Endothelial cell (in vitro differentiated cells): Measurements from ENCODE around the gene KLHL17. TPM values are rescaled to one million over a fixed set of nuclear protein-coding genes. Genes with fewer than 3 reads are reported as not detected.

Source experiments
- DNase-seq: peaks from one replicate; pipeline ENCODE4 v3.0.0; 2021; ENCODE audit warnings: low spot score
- H3K27ac Mint-ChIP-seq: one replicate; pipeline ENCODE4 v1.8.0; 2021; ENCODE audit warnings: mixed read lengths, inconsistent platforms; ENCODE audit not compliant: unreplicated experiment
- H3K27me3 Mint-ChIP-seq: one replicate; pipeline ENCODE4 v1.8.0; 2021; ENCODE audit warnings: mild to moderate bottlenecking, moderate library complexity, mixed read lengths, inconsistent platforms; ENCODE audit not compliant: unreplicated experiment
- H3K36me3 Mint-ChIP-seq: one replicate; pipeline ENCODE4 v1.8.0; 2021; ENCODE audit warnings: mild to moderate bottlenecking, low read depth, mixed read lengths, inconsistent platforms; ENCODE audit not compliant: unreplicated experiment
- H3K4me1 Mint-ChIP-seq: one replicate; pipeline ENCODE4 v1.8.0; 2021; ENCODE audit warnings: mild to moderate bottlenecking, mixed read lengths, inconsistent platforms; ENCODE audit not compliant: unreplicated experiment
- H3K4me3 Mint-ChIP-seq: one replicate; pipeline ENCODE4 v1.8.0; 2021; ENCODE audit warnings: mild to moderate bottlenecking, mixed read lengths, inconsistent platforms; ENCODE audit not compliant: unreplicated experiment
- H3K9me3 Mint-ChIP-seq: one replicate; pipeline ENCODE4 v1.8.0; 2021; ENCODE audit warnings: mixed read lengths, inconsistent platforms; ENCODE audit not compliant: unreplicated experiment
- CTCF ChIP-seq: fragments of 200-600 bp; sonication (generic); IDR thresholded peaks from one replicate; pipeline ENCODE4 v1.5.0; 2021; ENCODE audit warnings: antibody characterized with exemption; ENCODE audit not compliant: unreplicated experiment
- total RNA-seq: library from RNA; stranded (reverse); fragmentation: NEBNext Ultra II Directional; extraction: Animal tissue kit (Norgen Biotek cat#: 25700); gene quantifications from one replicate; pipeline ENCODE4 v1.2.1, GENCODE V29; 2021; ENCODE audit not compliant: unreplicated experiment

Gene KLHL17
- total RNA-seq, 1 donor from 2014 or later = 18.7 TPM

- Mint-ChIP-seq H3K4me3 (no peak overlapping the region), H3K27me3 (peaks cover 13% of the 10 kb centered on the region), H3K4me1 (peaks cover under 1% of the 10 kb centered on the region), H3K27ac (no peak overlapping the region), H3K36me3 (no peaks in the 10 kb centered on the region), H3K9me3 (no peaks in the 10 kb centered on the region)
- TF ChIP-seq CTCF = no peak
- no peak for DNase-seq
Observed at GRCh38 chr1:936348-937264, 23.8 kb upstream of the KLHL17 start.

GRCh38 chr1:937521-937920, 22.9 kb upstream of the KLHL17 start:
- no peaks in the 10 kb centered on the region for H3K9me3 Mint-ChIP-seq
- no peak overlapping the region for H3K4me3 Mint-ChIP-seq
- no peak for DNase-seq
- TF ChIP-seq CTCF = no peak
- no peaks in the 10 kb centered on the region for H3K4me1 Mint-ChIP-seq
- H3K27me3 Mint-ChIP-seq = peaks cover 9% of the 10 kb centered on the region
- no peaks in the 10 kb centered on the region for H3K36me3 Mint-ChIP-seq
- no peak overlapping the region for H3K27ac Mint-ChIP-seq

- no peak for TF ChIP-seq CTCF
- DNase-seq = peak; percentile 58
- Mint-ChIP-seq H3K4me3 (no peak overlapping the region), H3K4me1 (no peaks in the 10 kb centered on the region), H3K27ac (no peak overlapping the region), H3K36me3 (no peaks in the 10 kb centered on the region), H3K9me3 (no peaks in the 10 kb centered on the region), H3K27me3 (peaks cover 9% of the 10 kb centered on the region)
Observed at GRCh38 chr1:938088-938683, 22.2 kb upstream of the KLHL17 start.

GRCh38 chr1:938711-939489, 21.5 kb upstream of the KLHL17 start:
- Mint-ChIP-seq H3K27me3 (peaks cover 9% of the 10 kb centered on the region), H3K4me3 (no peak overlapping the region), H3K9me3 (no peaks in the 10 kb centered on the region), H3K27ac (no peak overlapping the region), H3K4me1 (no peaks in the 10 kb centered on the region), H3K36me3 (no peaks in the 10 kb centered on the region)
- no peak for TF ChIP-seq CTCF
- no peak for DNase-seq
